Stimulated activated CD8-positive, alpha-beta memory T cell treated with anti-CD3 and anti-CD28 coated beads, Interleukin-15, amount 100 ng/mL, for 24 hours (primary cell): ENCODE results near the gene IL25.
"Not testable (repeated sequence)": the region's sequence is repeated elsewhere in the genome, so short reads cannot be mapped to it uniquely, and the experiment has no call there.

Experiments
- DNase-seq: peaks from one replicate; pipeline ENCODE4 v3.0.0-alpha.2; 2020; ENCODE audit warnings: low read depth

IL25 gene

GRCh38 chr14:23389871-23390270, 17.3 kb downstream of the IL25 start:
- not testable (repeated sequence) for DNase-seq

GRCh38 chr14:23392613-23393012, 20.0 kb downstream of the IL25 start:
- DNase-seq, result no peak

GRCh38 chr14:23396126-23396525, 23.5 kb downstream of the IL25 start:
- DNase-seq, result no peak

- no peak for DNase-seq
Measured at GRCh38 chr14:23396781-23397407, 24.3 kb downstream of the IL25 start.

GRCh38 chr14:23398348-23398747, 25.7 kb downstream of the IL25 start:
- no peak for DNase-seq

- DNase-seq, result no peak
Measured at GRCh38 chr14:23399136-23399535, 26.5 kb downstream of the IL25 start.

GRCh38 chr14:23399591-23399990, 27.0 kb downstream of the IL25 start:
- DNase-seq, result no peak

- not testable (repeated sequence) for DNase-seq
Measured at GRCh38 chr14:23400496-23401149, 28.0 kb downstream of the IL25 start.

- DNase-seq, result no peak
Measured at GRCh38 chr14:23401291-23401690, 28.7 kb downstream of the IL25 start.

- DNase-seq, result no peak
Measured at GRCh38 chr14:23402296-23403138, 29.9 kb downstream of the IL25 start.

- no peak for DNase-seq
Measured at GRCh38 chr14:23403139-23403438, 30.5 kb downstream of the IL25 start.

- no peak for DNase-seq
Measured at GRCh38 chr14:23403908-23404307, 31.3 kb downstream of the IL25 start.

GRCh38 chr14:23404331-23404900, 31.8 kb downstream of the IL25 start:
- no peak for DNase-seq

GRCh38 chr14:23405096-23405495, 32.5 kb downstream of the IL25 start:
- no peak for DNase-seq

GRCh38 chr14:23405516-23406025, 33.0 kb downstream of the IL25 start:
- no peak for DNase-seq

- no peak for DNase-seq
Measured at GRCh38 chr14:23406244-23406643, 33.6 kb downstream of the IL25 start.

- no peak for DNase-seq
Measured at GRCh38 chr14:23406725-23407355, 34.2 kb downstream of the IL25 start.

GRCh38 chr14:23407516-23408306, 35.1 kb downstream of the IL25 start, which contains the start of gene MYH6:
TSS of gene MYH6 (minus strand) at chr14:23408273. CDS start at chr14:23407223, 1,050 bp downstream.
- no peak for DNase-seq

- no peak for DNase-seq
Measured at GRCh38 chr14:23408307-23408630, 35.7 kb downstream of the IL25 start.

- no peak for DNase-seq
Measured at GRCh38 chr14:23409475-23409874, 36.9 kb downstream of the IL25 start.

- DNase-seq, result no peak
Measured at GRCh38 chr14:23409966-23410635, 37.5 kb downstream of the IL25 start.
